PC-9 (cell line): Measurements from ENCODE around the gene SMAD6. TPM values are rescaled to one million over a fixed set of nuclear protein-coding genes. Genes with fewer than 3 reads are reported as not detected.

Source experiments
- BruUV-seq: library from RNA; stranded (reverse); fragments of 400-500 nt; replicated peaks from 2 replicates; lab custom pipeline; 2021; lab: Mats Ljungman, UMichigan
- CTCF ChIA-PET: fragments of 300-600 bp; sonication (Branson Sonifier 250); formaldehyde crosslinking; loops from one replicate; lab custom pipeline; 2022; ENCODE audit warnings: antibody characterized with exemption; lab: Charles Lee
- POLR2A ChIA-PET: fragments of 300-600 bp; sonication (Branson Sonifier 250); formaldehyde crosslinking; loops from one replicate; lab custom pipeline; 2022; ENCODE audit warnings: antibody characterized with exemption; ENCODE audit not compliant: unreplicated experiment; lab: Charles Lee
- DNase-seq, 2 experiments: peaks; one replicate each; pipeline versions ENCODE4 v3.0.0 to v3.0.0-alpha.2; 2015 to 2022; ENCODE audit warnings: mixed read lengths in 1 of 2
- H2AFZ ChIP-seq: fragments of 200-600 bp; sonication (generic); 2 replicates; pipeline ENCODE4 v1.8.1; 2017; ENCODE audit warnings: antibody characterized with exemption
- H3F3A ChIP-seq: fragments of 200-600 bp; sonication (generic); 2 replicates; pipeline ENCODE4 v1.8.1; 2017; ENCODE audit warnings: antibody characterized with exemption, mild to moderate bottlenecking, low read depth; ENCODE audit not compliant: insufficient read depth
- H3K27ac ChIP-seq: fragments of 200-600 bp; sonication (generic); 2 replicates; pipeline ENCODE4 v1.6.1; 2016; ENCODE audit warnings: mixed run types
- H3K27me3 ChIP-seq: fragments of 200-600 bp; sonication (generic); 2 replicates; pipeline ENCODE4 v1.6.1; 2016; ENCODE audit warnings: low read depth, mixed run types; ENCODE audit not compliant: insufficient read depth
- H3K36me3 ChIP-seq: fragments of 200-600 bp; sonication (generic); 2 replicates; pipeline ENCODE4 v1.6.1; 2016; ENCODE audit warnings: low read depth, mixed run types
- H3K4me1 ChIP-seq: fragments of 200-600 bp; sonication (generic); replicated peaks from 2 replicates; pipeline ENCODE4 v1.6.1; 2016; ENCODE audit warnings: mixed run types; ENCODE audit not compliant: insufficient read depth
- H3K4me2 ChIP-seq: fragments of 200-600 bp; sonication (generic); 2 replicates; pipeline ENCODE4 v1.6.1; 2017; ENCODE audit warnings: mixed run types
- H3K4me3 ChIP-seq: fragments of 200-600 bp; sonication (generic); 2 replicates; pipeline ENCODE4 v1.6.1; 2016; ENCODE audit warnings: mixed run types
- H3K79me2 ChIP-seq: fragments of 200-600 bp; sonication (generic); 2 replicates; pipeline ENCODE4 v1.6.1; 2017; ENCODE audit warnings: low read depth, mixed run types
- H3K9me2 ChIP-seq: fragments of 200-600 bp; sonication (generic); 2 replicates; pipeline ENCODE4 v1.8.1; 2017; ENCODE audit warnings: mild to moderate bottlenecking; ENCODE audit not compliant: insufficient read depth
- H3K9me3 ChIP-seq: fragments of 200-600 bp; sonication (generic); 2 replicates; pipeline ENCODE4 v1.8.1; 2016; ENCODE audit warnings: low read depth; ENCODE audit not compliant: insufficient read depth
- H4K20me1 ChIP-seq: fragments of 200-600 bp; sonication (generic); 2 replicates; pipeline ENCODE4 v1.8.1; 2017; ENCODE audit not compliant: insufficient read depth
- CTCF ChIP-seq: fragments of 200-600 bp; sonication (generic); conservative IDR thresholded peaks from 2 replicates; pipeline ENCODE4 v1.6.1; 2017; ENCODE audit warnings: mixed run types, antibody characterized with exemption, mild to moderate bottlenecking, moderate library complexity
- EZH2 ChIP-seq: fragments of 200-600 bp; sonication (generic); IDR thresholded peaks from 2 replicates; pipeline ENCODE4 v1.8.0; 2017; ENCODE audit warnings: antibody characterized with exemption, low read depth
- intact Hi-C: fragments of 100-400 bp; cut with micrococcal nuclease; formaldehyde crosslinking; loops from one replicate; pipeline ENCODE4 v1.10.0; 2022; ENCODE audit not compliant: unreplicated experiment
- total RNA-seq: library from RNA; stranded (reverse); gene quantifications from 2 replicates; pipeline ENCODE4 v1.2.3, GENCODE V29; 2021

SMAD6 gene
- total RNA-seq, 1 experiment from 2014 or later: 7.1 TPM

GRCh38 chr15:66783725-66784124, 81.7 kb downstream of the SMAD6 start:
- Histone ChIP-seq H3K27me3 (no peaks in the 10 kb centered on the region), H3K4me1 (no peaks in the 10 kb centered on the region), H3K79me2 (no peaks in the 10 kb centered on the region), H3F3A (no peaks in the 10 kb centered on the region), H3K27ac (no peak overlapping the region), H2AFZ (no peak overlapping the region), H3K4me2 (no peak overlapping the region), H3K36me3 (no peaks in the 10 kb centered on the region), H3K9me3 (no peaks in the 10 kb centered on the region), H4K20me1 (no peaks in the 10 kb centered on the region), H3K4me3 (no peak overlapping the region), H3K9me2 (no peaks in the 10 kb centered on the region)
- no peak for TF ChIP-seq CTCF
- no peak for TF ChIP-seq EZH2
- BruUV-seq: no TSS peak
- intact Hi-C loops: no loop called here
- ChIA-PET CTCF (interaction anchor here (0.6 kb wide), 2 partner anchors 69 to 111 kb away, joined by 3 to 14 read pairs; no protein-coding TSS in a partner anchor), POLR2A (no interaction called here)
- DNase-seq: no peak

DNA sequence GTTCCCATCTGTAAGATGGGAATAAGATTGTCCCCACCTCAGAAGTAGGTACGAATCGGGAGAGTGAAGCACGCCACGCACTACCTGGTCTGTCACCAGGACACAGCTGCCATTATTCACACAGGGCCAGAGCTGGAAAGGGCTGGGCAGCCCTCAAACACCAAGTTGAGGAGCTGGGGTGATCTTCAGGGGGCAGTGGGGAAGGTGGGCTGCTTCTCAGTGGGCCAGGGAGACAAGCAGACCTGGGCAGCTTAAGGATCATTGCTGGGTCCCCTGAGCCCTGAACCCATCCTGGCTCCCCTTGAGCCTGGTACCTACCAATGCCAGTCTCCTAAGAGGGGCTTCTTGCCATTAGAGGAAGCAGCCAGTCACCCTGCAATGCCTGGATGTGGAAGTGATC, 82.1 kb downstream of the SMAD6 start:
- H3K27ac ChIP-seq: no peak overlapping the region
- no peaks in the 10 kb centered on the region for H3K9me3 ChIP-seq
- H3K4me2 ChIP-seq: no peak overlapping the region
- H3F3A ChIP-seq: no peaks in the 10 kb centered on the region
- TF ChIP-seq EZH2: no peak
- H4K20me1 ChIP-seq: no peaks in the 10 kb centered on the region
- no peak overlapping the region for H2AFZ ChIP-seq
- ChIA-PET CTCF (interaction anchor here (0.6 kb wide), 1 partner anchor 112 kb away, joined by 3 read pairs; no protein-coding TSS in a partner anchor), POLR2A (no interaction called here)
- BruUV-seq: no TSS peak
- H3K36me3 ChIP-seq: no peaks in the 10 kb centered on the region
- no peaks in the 10 kb centered on the region for H3K27me3 ChIP-seq
- no peaks in the 10 kb centered on the region for H3K4me1 ChIP-seq
- no peaks in the 10 kb centered on the region for H3K79me2 ChIP-seq
- no peaks in the 10 kb centered on the region for H3K9me2 ChIP-seq
- H3K4me3 ChIP-seq: no peak overlapping the region
- intact Hi-C loops: no loop called here
- DNase-seq: no peak

- Histone ChIP-seq H4K20me1 (no peaks in the 10 kb centered on the region), H3K4me3 (no peak overlapping the region), H3K27ac (no peak overlapping the region), H3K79me2 (no peaks in the 10 kb centered on the region), H3K9me2 (no peaks in the 10 kb centered on the region), H3K4me1 (no peaks in the 10 kb centered on the region), H3K4me2 (no peak overlapping the region), H3K36me3 (no peaks in the 10 kb centered on the region), H3F3A (no peaks in the 10 kb centered on the region), H3K27me3 (no peaks in the 10 kb centered on the region), H3K9me3 (no peaks in the 10 kb centered on the region), H2AFZ (no peak overlapping the region)
- no TSS peak for BruUV-seq
- ChIA-PET POLR2A (no interaction called here), CTCF (no interaction called here)
- DNase-seq: no peak
- TF ChIP-seq CTCF: no peak
- no peak for TF ChIP-seq EZH2
- intact Hi-C loops: no loop called here
Observed at GRCh38 chr15:66785637-66786036, 83.6 kb downstream of the SMAD6 start.

DNA sequence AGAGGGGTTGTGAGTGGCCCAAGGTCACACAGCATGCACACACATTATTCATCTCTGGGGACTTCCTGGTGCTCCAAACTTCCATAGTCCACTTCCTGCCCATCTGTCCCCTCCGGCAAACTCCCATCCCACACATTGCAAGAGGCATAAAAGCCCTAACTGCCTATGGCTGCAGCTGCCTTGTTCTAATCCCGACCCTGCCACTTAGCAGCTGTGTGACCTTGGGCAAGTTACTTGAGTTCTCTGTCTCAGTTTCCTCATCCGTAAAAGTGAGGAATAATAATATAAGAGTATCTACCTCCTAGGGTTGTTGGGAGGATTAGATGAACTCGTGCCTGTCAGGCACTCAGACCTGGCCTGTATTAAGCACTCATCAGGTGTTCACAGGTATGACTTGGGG, 84.2 kb downstream of the SMAD6 start:
- Histone ChIP-seq H3K36me3 (no peaks in the 10 kb centered on the region), H4K20me1 (no peaks in the 10 kb centered on the region), H3K9me2 (no peaks in the 10 kb centered on the region), H3K27me3 (no peaks in the 10 kb centered on the region), H3K4me1 (no peaks in the 10 kb centered on the region), H2AFZ (no peak overlapping the region), H3K27ac (no peak overlapping the region), H3F3A (no peaks in the 10 kb centered on the region), H3K4me2 (no peak overlapping the region), H3K79me2 (no peaks in the 10 kb centered on the region), H3K9me3 (no peaks in the 10 kb centered on the region), H3K4me3 (no peak overlapping the region)
- DNase-seq: no peak
- ChIA-PET CTCF (no interaction called here), POLR2A (no interaction called here)
- intact Hi-C loops: no loop called here
- BruUV-seq: no TSS peak
- TF ChIP-seq EZH2 (no peak), CTCF (no peak)
